ENCODE measurements around the gene SMCHD1.
"Not testable (repeated sequence)": the region's sequence is repeated elsewhere in the genome, so short reads cannot be mapped to it uniquely, and the experiment has no call there.

SMCHD1 gene

GRCh38 chr18:2818281-2818680 is 162.8 kb downstream of the SMCHD1 start:
- DNase-seq (ENCODE audit: low read depth): no peak

- DNase-seq (ENCODE audit: low read depth): no peak
These were observed 166.2 kb downstream of the SMCHD1 start for GRCh38 chr18:2821695-2822094.

GRCh38 chr18:2822213-2822921 is 166.8 kb downstream of the SMCHD1 start:
- DNase-seq (ENCODE audit: low read depth): no peak

- no peak for DNase-seq (ENCODE audit: low read depth)
These were observed 167.7 kb downstream of the SMCHD1 start for GRCh38 chr18:2823202-2823601.

GRCh38 chr18:2823966-2824365 is 168.4 kb downstream of the SMCHD1 start:
- DNase-seq (ENCODE audit: low read depth): no peak

GRCh38 chr18:2824865-2825264 is 169.3 kb downstream of the SMCHD1 start:
- DNase-seq (ENCODE audit: low read depth): no peak

GRCh38 chr18:2825613-2826175 is 170.2 kb downstream of the SMCHD1 start:
- no peak for DNase-seq (ENCODE audit: low read depth)

GRCh38 chr18:2826581-2826980 is 171.1 kb downstream of the SMCHD1 start:
- no peak for DNase-seq (ENCODE audit: low read depth)

GRCh38 chr18:2827061-2827460 is 171.5 kb downstream of the SMCHD1 start:
- no peak for DNase-seq (ENCODE audit: low read depth)

GRCh38 chr18:2836118-2836517 is 180.6 kb downstream of the SMCHD1 start:
- not testable (repeated sequence) for DNase-seq (ENCODE audit: low read depth)

GRCh38 chr18:2837290-2837689 is 181.8 kb downstream of the SMCHD1 start:
- not testable (repeated sequence) for DNase-seq (ENCODE audit: low read depth)

GRCh38 chr18:2839202-2839601 is 183.7 kb downstream of the SMCHD1 start:
- no peak for DNase-seq (ENCODE audit: low read depth)

GRCh38 chr18:2840521-2840920 is 185.0 kb downstream of the SMCHD1 start:
- no peak for DNase-seq (ENCODE audit: low read depth)

- no peak for DNase-seq (ENCODE audit: low read depth)
These were observed 187.6 kb downstream of the SMCHD1 start for GRCh38 chr18:2843146-2843545.

- DNase-seq (ENCODE audit: low read depth): no peak
These were observed 189.6 kb downstream of the SMCHD1 start for GRCh38 chr18:2845172-2845571.

GRCh38 chr18:2846636-2847316 is 191.2 kb downstream of the SMCHD1 start, which contains the start of gene EMILIN2:
EMILIN2 (plus strand) TSS chr18:2847006; CDS start chr18:2847189, 183 bp downstream.
- no peak for DNase-seq (ENCODE audit: low read depth)

- DNase-seq (ENCODE audit: low read depth): no peak
These were observed 192.1 kb downstream of the SMCHD1 start for GRCh38 chr18:2847317-2848246.

- DNase-seq (ENCODE audit: low read depth): no peak
These were observed 193.0 kb downstream of the SMCHD1 start for GRCh38 chr18:2848247-2849246.

- DNase-seq (ENCODE audit: low read depth): no peak
These were observed 195.3 kb downstream of the SMCHD1 start for GRCh38 chr18:2850816-2851215.

- DNase-seq (ENCODE audit: low read depth): no peak
These were observed 196.2 kb downstream of the SMCHD1 start for GRCh38 chr18:2851771-2852170.

GRCh38 chr18:2852460-2852859 is 196.9 kb downstream of the SMCHD1 start:
- not testable (repeated sequence) for DNase-seq (ENCODE audit: low read depth)
